HG03460 (cell line): ENCODE data around the gene SNX19.
"Not testable (repeated sequence)": the region's sequence is repeated elsewhere in the genome, so short reads cannot be mapped to it uniquely, and the experiment has no call there.

Experiments used
- ATAC-seq: cut with Tn5 transposase; IDR thresholded peaks from one replicate; pipeline ENCODE4 v1.9.1; 2021; ENCODE audit not compliant: unreplicated experiment

The SNX19 gene, protein sequence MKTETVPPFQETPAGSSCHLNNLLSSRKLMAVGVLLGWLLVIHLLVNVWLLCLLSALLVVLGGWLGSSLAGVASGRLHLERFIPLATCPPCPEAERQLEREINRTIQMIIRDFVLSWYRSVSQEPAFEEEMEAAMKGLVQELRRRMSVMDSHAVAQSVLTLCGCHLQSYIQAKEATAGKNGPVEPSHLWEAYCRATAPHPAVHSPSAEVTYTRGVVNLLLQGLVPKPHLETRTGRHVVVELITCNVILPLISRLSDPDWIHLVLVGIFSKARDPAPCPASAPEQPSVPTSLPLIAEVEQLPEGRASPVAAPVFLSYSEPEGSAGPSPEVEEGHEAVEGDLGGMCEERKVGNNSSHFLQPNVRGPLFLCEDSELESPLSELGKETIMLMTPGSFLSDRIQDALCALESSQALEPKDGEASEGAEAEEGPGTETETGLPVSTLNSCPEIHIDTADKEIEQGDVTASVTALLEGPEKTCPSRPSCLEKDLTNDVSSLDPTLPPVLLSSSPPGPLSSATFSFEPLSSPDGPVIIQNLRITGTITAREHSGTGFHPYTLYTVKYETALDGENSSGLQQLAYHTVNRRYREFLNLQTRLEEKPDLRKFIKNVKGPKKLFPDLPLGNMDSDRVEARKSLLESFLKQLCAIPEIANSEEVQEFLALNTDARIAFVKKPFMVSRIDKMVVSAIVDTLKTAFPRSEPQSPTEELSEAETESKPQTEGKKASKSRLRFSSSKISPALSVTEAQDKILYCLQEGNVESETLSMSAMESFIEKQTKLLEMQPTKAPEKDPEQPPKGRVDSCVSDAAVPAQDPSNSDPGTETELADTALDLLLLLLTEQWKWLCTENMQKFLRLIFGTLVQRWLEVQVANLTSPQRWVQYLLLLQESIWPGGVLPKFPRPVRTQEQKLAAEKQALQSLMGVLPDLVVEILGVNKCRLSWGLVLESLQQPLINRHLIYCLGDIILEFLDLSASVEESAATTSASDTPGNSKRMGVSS

DNA sequence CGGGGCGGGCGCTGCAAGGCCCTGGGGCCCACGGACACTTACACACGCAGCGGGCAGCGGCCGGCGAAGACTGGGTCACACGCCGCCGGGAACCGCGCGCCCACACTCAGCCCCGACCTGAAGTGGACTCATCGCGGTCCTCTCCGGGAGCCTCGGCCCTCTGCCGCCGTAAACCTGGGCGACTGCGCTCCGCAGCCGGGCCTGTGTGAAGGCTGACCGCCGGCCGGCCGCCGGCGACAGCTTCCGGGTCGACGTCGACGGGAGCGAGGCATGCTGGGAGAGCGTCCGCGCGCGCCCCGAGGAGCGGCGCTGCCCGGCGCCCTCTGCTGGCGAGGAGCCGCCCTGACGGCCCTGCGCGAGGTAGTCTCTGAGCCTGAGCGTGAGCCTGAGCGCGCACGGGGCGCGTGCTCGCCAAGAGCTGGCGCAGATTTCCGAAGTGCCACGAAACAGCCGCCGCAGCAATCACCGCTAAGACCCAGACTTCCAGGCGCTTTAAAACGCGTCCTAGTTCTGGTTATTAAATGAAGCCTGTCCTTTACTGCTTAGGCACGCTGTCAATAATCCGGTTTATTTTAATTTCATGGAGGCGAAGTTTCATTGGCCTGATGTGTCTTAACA, at the start of gene SNX19:
SNX19 (minus strand) TSS at position 242 of the 618 bp plus-strand sequence. CDS start 540 bp downstream, outside the sequence.
- ATAC-seq, result peak; percentile 99

DNA sequence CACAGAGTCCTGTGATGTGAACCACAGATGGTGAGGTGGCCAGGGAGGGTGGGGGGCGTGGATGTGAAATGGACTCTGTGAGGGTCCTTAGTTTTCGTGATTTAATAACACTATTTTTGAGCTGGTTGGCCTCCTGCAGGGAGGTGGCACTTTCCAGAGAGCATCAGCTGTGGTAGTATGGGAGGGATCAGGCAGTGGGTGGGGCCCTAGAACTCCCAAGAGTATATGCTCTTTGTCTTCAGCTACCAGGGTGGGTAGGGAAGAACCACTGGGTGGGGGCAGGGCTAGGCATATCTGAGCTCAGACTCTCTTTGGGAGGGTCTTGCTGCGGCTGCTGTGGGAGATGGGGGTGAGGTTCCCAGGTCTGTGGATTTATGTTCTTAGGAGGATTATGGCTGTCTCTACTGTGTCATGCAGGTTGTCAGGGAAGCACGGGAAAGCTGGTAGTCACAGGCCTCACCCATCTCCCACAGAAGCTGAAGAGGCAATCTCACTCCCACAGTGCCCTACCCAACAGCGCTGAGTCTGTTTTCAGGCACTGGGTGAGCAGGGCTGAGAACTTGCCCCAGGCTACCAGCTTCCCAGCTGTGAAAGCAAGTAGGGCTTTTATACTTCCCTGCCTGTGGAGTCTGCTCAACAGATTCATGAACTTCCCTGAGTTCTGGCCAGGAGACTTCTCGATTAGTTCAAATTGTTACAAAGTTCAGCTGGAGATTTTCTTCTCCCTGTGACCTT, 47.9 kb upstream of the SNX19 start:
- no peak for ATAC-seq

DNA sequence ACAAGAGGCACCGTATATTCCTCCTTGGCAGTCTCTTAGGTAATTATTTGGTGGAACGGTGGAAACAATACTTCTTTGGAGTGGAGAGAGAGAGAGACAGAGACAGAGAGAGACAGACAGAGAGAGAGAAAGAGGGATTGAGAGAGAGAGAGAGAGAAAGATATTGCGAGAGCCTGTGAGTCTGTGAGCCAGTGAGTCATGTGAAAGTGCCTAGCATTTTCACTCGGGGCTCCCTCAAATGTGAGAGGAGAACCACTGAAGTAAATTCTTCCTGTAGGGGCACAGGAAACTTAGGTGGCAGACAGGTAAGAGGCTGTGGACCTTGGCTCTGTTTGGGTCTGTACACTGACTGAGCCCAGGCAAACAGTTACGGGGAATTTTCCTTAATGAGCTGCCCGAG, 31.6 kb upstream of the SNX19 start:
- no peak for ATAC-seq

DNA sequence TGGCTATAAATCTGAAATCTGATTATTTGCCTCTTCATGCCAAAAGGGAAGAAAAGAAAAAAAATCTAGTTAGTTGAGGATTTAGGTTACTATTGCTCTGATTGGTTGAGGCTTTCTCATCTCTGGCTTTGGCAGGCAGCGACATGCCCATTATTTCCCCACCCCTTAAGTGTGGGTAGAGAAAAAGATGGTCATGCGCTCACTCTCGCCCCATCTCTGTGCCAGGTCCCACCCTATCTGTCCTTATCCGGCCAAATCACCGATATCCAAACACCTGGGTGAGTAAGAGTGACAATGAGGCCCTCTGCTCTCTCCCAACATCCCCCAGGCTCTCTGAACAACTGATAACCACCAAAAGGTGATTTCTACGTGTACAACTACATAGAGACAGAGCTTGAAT, 31.2 kb upstream of the SNX19 start:
- no peak for ATAC-seq

DNA sequence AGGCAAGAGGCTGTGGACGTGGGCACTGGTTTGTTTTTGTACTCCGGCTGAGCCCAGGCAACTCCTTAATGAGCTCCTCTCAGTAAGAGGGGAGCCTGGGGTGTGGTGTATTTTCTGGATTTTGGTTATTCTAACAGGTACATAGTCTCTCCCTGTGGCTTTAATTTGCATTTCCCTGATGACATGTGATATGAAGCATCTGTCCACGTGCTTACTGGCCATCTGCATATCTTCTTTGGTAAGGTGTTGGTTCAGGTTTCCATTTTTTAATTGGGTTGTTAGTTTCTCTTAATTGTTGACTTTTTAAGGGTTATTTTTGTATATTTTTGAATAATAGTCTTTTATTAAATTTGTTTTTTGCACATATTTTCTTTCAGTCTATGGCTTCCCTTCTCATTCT, 30.8 kb upstream of the SNX19 start:
- no peak for ATAC-seq

DNA sequence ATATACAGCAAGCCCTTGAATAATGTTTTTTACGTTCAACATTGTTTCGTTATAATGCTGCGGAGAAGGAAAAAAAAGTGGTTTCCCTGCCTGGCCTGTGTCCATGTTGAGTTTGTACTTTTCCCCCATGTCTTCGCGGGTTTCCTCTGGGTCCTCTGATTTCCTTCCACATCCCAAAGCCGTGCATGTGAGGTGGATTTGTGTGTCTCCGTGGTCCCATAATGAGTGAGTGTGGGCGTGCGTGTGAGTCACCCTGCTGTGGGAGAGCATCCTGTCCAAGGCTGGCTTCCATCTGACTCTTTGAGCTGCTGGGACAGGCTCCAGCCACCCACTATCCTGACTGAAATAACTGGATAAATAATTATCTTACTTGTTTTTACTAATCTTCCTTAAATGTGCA, 29.6 kb upstream of the SNX19 start:
- no peak for ATAC-seq

DNA sequence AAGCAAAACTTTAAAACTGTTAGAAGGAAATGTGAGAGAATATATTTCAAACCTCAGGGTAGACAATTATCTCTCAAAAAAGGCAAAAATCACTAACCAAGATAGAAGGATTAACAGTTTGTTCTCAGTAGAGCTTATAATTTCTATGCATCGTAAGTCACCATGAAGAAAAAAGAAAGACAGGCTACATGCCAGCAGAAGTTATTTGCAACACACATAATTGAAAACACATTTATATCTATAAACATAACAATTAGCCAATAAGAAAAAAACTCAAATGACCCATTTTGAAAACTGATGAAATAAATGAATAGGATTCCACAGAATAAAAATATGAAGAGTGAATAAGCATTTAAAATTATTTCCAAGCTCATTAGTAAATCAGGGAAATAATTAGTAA, 24.4 kb upstream of the SNX19 start:
- no peak for ATAC-seq

DNA sequence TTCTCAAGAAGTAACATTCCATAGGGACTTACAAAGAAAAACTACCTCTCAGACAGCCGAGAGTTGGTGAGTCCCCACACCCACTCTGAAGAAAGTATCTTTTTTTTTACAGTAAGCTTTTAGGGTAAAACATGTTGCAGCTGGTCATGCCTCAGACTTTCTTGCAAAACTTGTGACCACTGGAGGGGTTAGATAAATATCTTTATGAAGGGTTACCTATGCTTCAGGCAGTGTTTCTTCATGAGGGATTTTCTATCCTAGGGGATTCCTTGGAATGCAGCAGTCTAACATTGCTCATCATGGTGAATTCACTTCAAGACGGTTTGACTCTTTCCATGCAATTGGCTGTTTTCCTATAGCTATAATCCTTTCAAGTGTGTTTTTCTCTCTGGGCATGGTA, 20.8 kb upstream of the SNX19 start:
- ATAC-seq, result no peak

DNA sequence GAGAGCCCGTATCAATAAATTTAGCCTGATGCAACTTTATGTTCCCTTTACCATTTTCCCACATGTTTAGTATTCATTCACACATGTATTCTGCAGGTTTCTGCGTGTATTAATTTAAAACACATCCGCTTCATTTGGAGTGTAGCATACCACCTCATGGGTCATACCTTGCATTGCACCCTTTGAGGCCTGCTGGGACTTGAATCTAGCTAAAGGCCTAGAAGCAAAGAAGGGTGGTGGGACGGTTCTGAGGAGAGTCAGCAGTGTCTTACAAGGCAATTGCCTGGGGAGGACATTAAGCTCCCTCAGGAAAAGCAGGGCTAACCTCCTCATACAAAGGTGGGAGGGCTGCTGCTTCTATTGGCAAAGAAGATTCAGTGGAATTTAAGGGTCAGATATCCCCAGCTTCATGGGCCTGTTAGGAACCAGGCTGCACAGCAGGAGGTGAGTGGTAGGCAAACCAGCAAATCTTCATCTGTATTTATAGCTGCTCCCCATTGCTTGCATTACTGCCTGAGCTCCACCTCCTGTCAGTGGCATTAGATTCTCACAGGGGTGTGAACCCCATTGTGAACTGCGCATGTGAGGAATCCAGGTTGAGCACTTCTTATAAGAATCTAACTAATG, 15.9 kb upstream of the SNX19 start:
- ATAC-seq, result no peak

DNA sequence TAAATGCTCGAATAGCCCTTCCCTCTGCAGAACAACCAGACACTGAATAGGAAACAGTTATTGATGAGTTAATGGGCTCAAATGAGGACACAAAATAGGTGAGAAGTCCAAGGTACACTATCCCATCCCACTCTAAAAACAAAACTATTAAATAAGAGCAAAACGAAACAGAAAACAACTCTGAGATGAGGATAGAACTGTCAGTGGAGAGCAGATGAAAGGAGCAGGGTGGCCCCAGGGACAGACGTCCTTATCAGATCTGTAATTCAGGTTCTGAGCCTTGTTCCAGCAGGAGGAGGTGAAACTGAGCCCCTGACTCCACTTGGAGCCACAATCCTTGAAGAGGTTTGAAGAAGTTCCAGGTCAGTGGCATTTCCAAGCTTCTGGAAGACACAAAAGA, 8.5 kb upstream of the SNX19 start:
- ATAC-seq, result no peak

DNA sequence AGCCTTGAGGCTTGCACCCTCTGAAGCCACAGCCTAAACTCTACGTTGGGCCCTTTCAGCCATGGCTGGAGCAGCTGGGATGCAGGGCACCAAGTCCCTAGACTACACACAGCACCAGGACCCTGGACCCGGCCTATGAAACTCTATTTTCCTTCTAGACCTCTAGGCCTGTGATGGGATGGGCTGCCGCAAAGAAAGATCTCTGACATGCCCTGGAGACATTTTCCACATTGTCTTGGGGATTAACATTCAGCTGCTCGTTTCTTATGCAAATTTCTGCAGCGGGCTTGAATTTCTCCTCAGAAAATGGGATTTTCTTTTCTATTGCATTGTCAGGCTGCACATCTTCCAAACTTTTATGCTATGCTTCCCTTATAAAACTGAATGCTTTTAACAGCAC, 4.3 kb upstream of the SNX19 start:
- not testable (repeated sequence) for ATAC-seq

DNA sequence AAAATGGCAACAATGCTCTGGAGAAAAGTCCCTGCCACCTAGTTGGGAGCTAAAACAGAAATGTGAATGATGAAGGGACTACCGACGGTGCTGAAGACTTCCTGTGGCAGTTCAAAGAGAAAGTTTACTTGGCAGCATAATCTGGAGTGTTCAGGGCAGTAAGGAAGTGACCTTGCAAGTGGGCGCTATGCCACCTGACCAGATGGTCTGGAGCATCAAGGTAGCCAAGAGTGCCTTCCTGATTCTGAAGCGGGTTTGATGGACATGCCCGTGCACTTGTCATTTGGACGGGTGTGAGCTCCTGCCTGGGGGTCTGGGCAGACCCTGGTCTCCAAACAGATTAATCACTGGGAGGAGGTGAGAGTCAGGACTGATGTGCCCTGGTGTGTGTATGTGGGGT, 1.8 kb upstream of the SNX19 start:
- no peak for ATAC-seq

DNA sequence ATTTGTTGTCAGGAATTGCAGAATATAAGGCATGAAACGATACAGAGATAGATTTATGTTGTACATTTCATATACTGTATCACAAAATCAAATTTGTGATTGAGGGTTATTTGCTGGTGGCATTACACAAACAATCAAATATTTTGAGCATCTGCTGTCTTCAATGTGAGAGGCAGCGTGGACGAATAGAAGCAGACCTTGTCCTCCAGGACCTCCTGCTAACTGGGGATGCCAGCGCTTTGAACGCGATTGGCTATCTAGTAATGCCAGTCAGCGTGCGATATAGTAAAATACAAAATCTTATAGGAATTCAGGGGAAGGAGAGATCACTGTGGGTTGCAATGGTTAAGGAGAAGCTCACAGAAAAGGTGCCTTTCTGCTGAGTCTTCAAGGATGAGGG, 631 bp upstream of the SNX19 start:
- no peak for ATAC-seq

DNA sequence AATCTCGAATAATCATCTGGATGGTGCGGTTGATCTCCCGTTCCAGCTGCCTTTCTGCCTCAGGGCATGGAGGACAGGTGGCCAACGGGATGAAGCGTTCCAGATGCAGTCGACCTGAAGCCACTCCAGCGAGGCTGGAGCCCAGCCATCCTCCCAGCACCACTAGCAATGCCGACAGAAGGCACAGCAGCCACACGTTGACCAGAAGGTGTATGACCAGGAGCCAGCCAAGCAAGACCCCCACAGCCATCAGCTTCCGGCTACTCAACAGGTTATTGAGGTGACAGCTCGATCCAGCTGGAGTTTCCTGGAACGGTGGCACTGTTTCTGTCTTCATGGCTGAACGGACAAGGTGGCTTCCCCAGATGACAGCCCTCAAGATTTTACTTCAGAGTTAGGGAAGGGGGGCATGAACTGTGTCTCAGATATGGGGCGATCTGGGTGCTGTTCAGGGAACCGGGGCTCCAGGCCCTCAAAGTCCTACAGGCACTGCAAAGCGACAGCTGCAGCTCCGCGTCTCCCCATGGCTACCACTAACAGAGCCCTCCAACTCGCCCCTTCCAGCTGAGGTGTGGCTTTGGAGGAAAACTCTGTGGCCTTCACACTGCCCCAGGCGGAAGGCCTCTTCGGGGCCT, 559 bp downstream of the SNX19 start:
- peak; percentile 18 for ATAC-seq

DNA sequence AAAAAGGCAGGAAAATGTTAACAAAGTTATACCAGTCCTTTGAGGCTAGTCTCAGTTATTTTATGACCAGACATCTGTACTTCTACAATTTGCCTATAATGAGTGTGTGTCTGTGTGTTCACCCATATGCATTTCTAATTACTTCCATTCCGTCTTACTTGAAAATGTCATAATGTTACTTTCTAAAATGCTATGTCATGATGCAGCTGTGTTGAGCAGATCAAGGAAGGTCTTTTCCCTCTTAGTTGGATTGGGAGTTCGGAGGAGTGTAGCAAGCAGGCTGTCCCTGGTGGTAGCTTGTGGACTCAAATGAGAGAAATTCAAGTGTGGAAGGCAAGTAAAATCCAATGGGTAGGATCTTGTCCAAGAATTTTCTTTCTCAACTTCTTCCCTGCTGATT, 3.0 kb downstream of the SNX19 start:
- no peak for ATAC-seq

DNA sequence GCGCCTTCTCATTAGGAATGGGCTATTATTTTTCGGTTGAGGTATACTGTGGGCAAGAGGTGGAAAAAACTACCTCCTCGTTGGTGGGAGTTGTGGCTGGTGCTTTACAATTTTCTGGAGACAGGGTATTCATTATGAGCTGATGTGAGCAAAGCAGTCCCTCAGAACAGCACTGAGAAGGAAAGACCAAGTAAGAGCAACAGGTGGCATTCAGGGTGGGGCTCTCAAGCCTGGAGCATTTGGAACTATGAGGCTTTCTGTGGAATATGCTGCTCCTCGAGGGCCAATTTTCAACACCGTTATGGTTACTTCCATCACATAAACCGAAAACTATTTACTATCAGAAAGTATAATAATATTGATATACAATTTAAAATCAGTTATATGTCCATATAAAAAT, 3.7 kb downstream of the SNX19 start:
- no peak for ATAC-seq

DNA sequence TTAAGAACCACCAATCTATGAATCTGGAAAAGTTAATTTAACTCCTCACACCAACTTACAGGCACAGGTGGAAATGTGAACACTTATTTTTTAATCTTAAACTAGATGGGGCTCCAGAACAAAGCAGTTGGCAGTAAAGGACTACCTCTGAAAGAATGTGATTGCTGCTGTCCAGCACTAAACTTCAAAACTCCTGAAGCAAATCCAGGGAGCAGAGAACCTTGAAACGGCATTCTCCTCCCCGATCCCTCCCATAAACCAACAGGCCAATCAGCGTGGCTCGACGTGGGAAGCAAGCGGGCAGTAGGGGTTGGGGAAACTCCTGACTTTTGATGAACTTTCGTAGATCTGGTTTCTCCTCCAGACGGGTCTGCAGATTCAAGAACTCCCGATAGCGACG, 5.0 kb downstream of the SNX19 start:
- ATAC-seq, result no peak

DNA sequence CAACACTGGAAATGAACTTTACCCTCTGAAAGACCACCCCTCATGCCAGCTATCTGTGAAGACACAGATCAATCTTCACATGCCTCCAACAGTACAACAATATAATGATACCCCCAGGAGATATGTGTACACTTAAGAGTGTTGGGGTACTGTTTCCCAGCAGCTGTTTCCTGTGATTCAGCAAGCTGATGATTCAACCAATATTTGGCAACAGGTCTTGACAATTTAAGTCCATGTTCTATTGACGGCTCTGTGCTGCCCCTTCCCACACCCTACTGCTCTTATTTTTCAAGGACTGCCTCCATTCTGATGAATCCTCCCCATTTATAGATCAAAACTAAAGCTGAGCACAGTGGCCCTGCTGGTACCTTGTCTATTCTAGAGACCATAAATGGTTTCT, 6.6 kb downstream of the SNX19 start:
- no peak for ATAC-seq

DNA sequence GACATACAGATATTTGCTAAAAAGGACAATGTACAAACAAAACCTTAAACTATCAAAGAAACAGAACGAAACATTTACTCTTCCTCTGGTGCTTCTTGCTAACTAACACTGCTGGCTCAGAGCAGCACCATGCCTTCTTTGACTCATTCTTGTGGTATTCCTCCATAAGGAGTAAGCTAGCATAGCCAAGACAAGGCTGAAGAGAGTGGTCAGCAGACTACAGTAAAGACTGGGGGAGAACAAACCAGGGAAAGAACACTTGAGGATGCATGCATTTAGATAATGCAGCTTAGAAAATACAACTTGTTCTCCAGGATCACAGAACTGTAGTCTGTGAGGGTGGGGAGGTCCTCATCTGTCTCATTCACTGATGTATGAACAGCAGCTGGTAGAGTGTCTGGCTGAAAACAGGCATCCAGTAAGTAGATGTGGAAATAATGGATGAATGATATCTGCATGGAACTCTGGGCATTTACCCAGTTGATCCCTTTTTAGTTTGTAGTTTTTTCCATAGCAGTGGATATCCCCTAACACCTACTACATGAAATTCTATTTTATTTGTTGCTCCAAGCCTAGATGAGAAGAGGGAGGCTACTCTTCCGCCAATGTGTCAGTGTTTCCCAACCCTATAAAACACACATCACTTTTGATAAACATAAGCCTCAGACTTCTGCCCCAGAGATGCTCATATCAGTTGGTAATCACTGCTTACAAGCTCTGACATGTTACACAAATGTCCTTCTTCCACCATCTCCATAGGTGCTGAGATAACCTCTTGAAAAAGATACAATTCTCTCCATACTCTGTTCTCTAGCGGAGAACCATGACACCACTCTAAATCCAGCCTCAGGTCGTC, 7.3 kb downstream of the SNX19 start:
- ATAC-seq, result no peak
